GM10266 (cell line): Measurements from ENCODE around the gene DARS1.

Source experiments
- DNase-seq: peaks from one replicate; pipeline ENCODE4 v3.0.0; 2012; ENCODE audit errors: extremely low spot score
- CTCF ChIP-seq: IDR thresholded peaks from 2 replicates; pipeline ENCODE4 v1.5.1; 2012; ENCODE audit warnings: mild to moderate bottlenecking, low read depth; ENCODE audit not compliant: control insufficient read depth, insufficient read depth; ENCODE audit errors: missing control alignments

DARS1 gene

GRCh38 chr2:135863233-135863632, 122.2 kb downstream of the DARS1 start:
- no peak for TF ChIP-seq CTCF
- DNase-seq: no peak

GRCh38 chr2:135862718-135863117, 122.7 kb downstream of the DARS1 start:
- no peak for DNase-seq

More at GRCh38 chr2:135862718-135863117, 122.7 kb downstream of the DARS1 start:
- TF ChIP-seq CTCF: no peak
